ENCODE measurements around the gene GLI3. TPM values are rescaled to one million over a fixed set of nuclear protein-coding genes. Genes with fewer than 3 reads are reported as not detected.

GLI3 gene
- total and polyA plus RNA-seq, 11 donors, result 0.50 to 14.4 (median 5.7) TPM

GRCh38 chr7:42145539-42145938 is 91.5 kb downstream of the GLI3 start:
- ATAC-seq, result no peak
- intact Hi-C loops (cut with DNase I), result no loop called here
- DNase-seq, result no peak
- Histone ChIP-seq H3K27me3 (no peaks in the 10 kb centered on the region), H3K4me3 (no peak overlapping the region), H3K4me1 (peaks cover 0 to 20% (median 9%) of the 10 kb centered on the region in 12 donors), H3K9me3 (no peaks in the 10 kb centered on the region), H3K27ac (no peak overlapping the region), H3K36me3 (peaks cover 0 to 11% (median 0%) of the 10 kb centered on the region in 9 donors)
- TF ChIP-seq CTCF (IDR thresholded peaks at IDR 0.05) (no peak), POLR2A (IDR thresholded peaks at IDR 0.05) (no peak)

GRCh38 chr7:42144604-42145003 is 92.4 kb downstream of the GLI3 start:
- intact Hi-C loops (cut with DNase I), result no loop called here
- no peak overlapping the region for H3K27ac ChIP-seq
- peaks cover 0 to 11% (median 0%) of the 10 kb centered on the region in 9 donors for H3K36me3 ChIP-seq
- ATAC-seq (no peak), DNase-seq (no peak)
- no peaks in the 10 kb centered on the region for H3K27me3 ChIP-seq
- H3K4me3 ChIP-seq, result no peak overlapping the region
- H3K9me3 ChIP-seq, result no peaks in the 10 kb centered on the region
- H3K4me1 ChIP-seq, result peaks cover 0 to 17% (median 8%) of the 10 kb centered on the region in 12 donors
- WGBS, 4 donors, result 56 to 66% (median 60%) methylated on average over 4 of the region's 4 CpGs
- TF ChIP-seq CTCF (IDR thresholded peaks at IDR 0.05) (no peak), POLR2A (IDR thresholded peaks at IDR 0.05) (no peak)

GRCh38 chr7:42143711-42144600 is 93.1 kb downstream of the GLI3 start:
- Histone ChIP-seq H3K27ac (no peak overlapping the region), H3K4me1 (peaks cover 0 to 19% (median 9%) of the 10 kb centered on the region in 12 donors), H3K36me3 (peaks cover 0 to 11% (median 0%) of the 10 kb centered on the region in 9 donors), H3K4me3 (no peak overlapping the region), H3K9me3 (no peaks in the 10 kb centered on the region), H3K27me3 (no peaks in the 10 kb centered on the region)
- ATAC-seq (no peak), DNase-seq (no peak)
- intact Hi-C loops (cut with DNase I), result no loop called here
- WGBS, 4 donors, result 63 to 72% (median 70%) methylated on average over 14 of the region's 14 CpGs
- TF ChIP-seq CTCF (IDR thresholded peaks at IDR 0.05) (no peak), POLR2A (IDR thresholded peaks at IDR 0.05) (no peak)

GRCh38 chr7:42142089-42142488 is 94.9 kb downstream of the GLI3 start:
- TF ChIP-seq CTCF (IDR thresholded peaks at IDR 0.05), result no peak
- TF ChIP-seq POLR2A (IDR thresholded peaks at IDR 0.05), result no peak
- no peaks in the 10 kb centered on the region for H3K9me3 ChIP-seq
- WGBS, 4 donors, result 91 to 94% (median 92%) methylated on average over 4 of the region's 4 CpGs
- H3K27me3 ChIP-seq, result no peaks in the 10 kb centered on the region
- no peak overlapping the region for H3K27ac ChIP-seq
- intact Hi-C loops (cut with DNase I), result no loop called here
- H3K4me1 ChIP-seq, result peaks cover 0 to 36% (median 16%) of the 10 kb centered on the region in 12 donors
- H3K4me3 ChIP-seq, result no peak overlapping the region
- ATAC-seq, result no peak
- H3K36me3 ChIP-seq, result peaks cover 0 to 4% (median 0%) of the 10 kb centered on the region in 9 donors
- DNase-seq, result no peak

Data from heart left ventricle (tissue), 16 donors.